Ascending aorta (tissue), 2 donors: Measurements from ENCODE around the gene IRF9. TPM values are rescaled to one million over a fixed set of nuclear protein-coding genes. Genes with fewer than 3 reads are reported as not detected.

Source experiments
- DNase-seq, 2 donors: peaks; one replicate each; pipeline ENCODE4 v3.0.0-alpha.2; 2019; ENCODE audit warnings: low spot score in 2 of 2
- H3K27ac ChIP-seq, 2 donors: fragments of 200-600 bp; sonication (generic); one replicate each; pipeline ENCODE4 v1.5.1; 2016 to 2017; ENCODE audit warnings: mild to moderate bottlenecking in 1 of 2
- H3K27me3 ChIP-seq: fragments of 200-600 bp; sonication (generic); one replicate; pipeline ENCODE4 v1.5.1; 2017
- H3K36me3 ChIP-seq, 2 donors: fragments of 200-600 bp; sonication (generic); one replicate each; pipeline ENCODE4 v1.5.1; 2016
- H3K4me1 ChIP-seq, 2 donors: fragments of 200-600 bp; sonication (generic); one replicate each; pipeline ENCODE4 v1.5.1; 2016 to 2017; ENCODE audit warnings: mild to moderate bottlenecking in 1 of 2
- H3K4me3 ChIP-seq, 2 donors: fragments of 200-600 bp; sonication (generic); one replicate each; pipeline ENCODE4 v1.5.1; 2016 to 2017; ENCODE audit warnings: mild to moderate bottlenecking in 1 of 2
- H3K9me3 ChIP-seq, 2 donors: fragments of 200-600 bp; sonication (generic); one replicate each; pipeline ENCODE4 v1.5.1; 2016
- CTCF ChIP-seq, 3 experiments: fragments of 200-600 bp in 2 of 3; fragments of 450-650 bp in 1 of 3; sonication (generic) in 2 of 3; IDR thresholded peaks; one replicate each; pipeline ENCODE4 v1.5.1; 2016 to 2019; ENCODE audit warnings: antibody characterized with exemption in 3 of 3, mild to moderate bottlenecking in 1 of 3, moderate library complexity in 1 of 3
- intact Hi-C: fragments of 100-400 bp; cut with DNase I; formaldehyde crosslinking; loops from one replicate; pipeline ENCODE4 v1.15.1; 2023
- total RNA-seq: library from RNA; depleted of rRNA; stranded (reverse); fragments of >200 nt; gene quantifications from one replicate; pipeline ENCODE4 v1.1.0, GENCODE V29; 2016

Gene IRF9
- total RNA-seq, 1 donor from 2014 or later = 24.7 TPM

- Histone ChIP-seq H3K4me1 (no peaks in the 10 kb centered on the region), H3K36me3 (peaks cover 20 to 46% of the 10 kb centered on the region in 2 donors), H3K4me3 (no peak overlapping the region), H3K27me3 (no peaks in the 10 kb centered on the region), H3K9me3 (no peaks in the 10 kb centered on the region), H3K27ac (no peak overlapping the region)
- TF ChIP-seq CTCF (IDR thresholded peaks at IDR 0.05) = no peak
- no peak for DNase-seq
- intact Hi-C loops = no loop called here
These were observed 16.2 kb downstream of the IRF9 start for GRCh38 chr14:24177041-24177825.

GRCh38 chr14:24177891-24178290 is 16.8 kb downstream of the IRF9 start:
- no peak for TF ChIP-seq CTCF (IDR thresholded peaks at IDR 0.05)
- no peak for DNase-seq
- Histone ChIP-seq H3K27ac (no peak overlapping the region), H3K36me3 (peaks cover 26 to 53% of the 10 kb centered on the region in 2 donors), H3K27me3 (no peaks in the 10 kb centered on the region), H3K4me3 (no peak overlapping the region), H3K9me3 (no peaks in the 10 kb centered on the region), H3K4me1 (no peaks in the 10 kb centered on the region)
- intact Hi-C loops = no loop called here

- TF ChIP-seq CTCF (IDR thresholded peaks at IDR 0.05) = no peak
- Histone ChIP-seq H3K4me1 (no peaks in the 10 kb centered on the region), H3K9me3 (no peaks in the 10 kb centered on the region), H3K27me3 (no peaks in the 10 kb centered on the region), H3K27ac (no peak overlapping the region), H3K4me3 (no peak overlapping the region), H3K36me3 (peaks cover 32 to 60% of the 10 kb centered on the region in 2 donors)
- DNase-seq = no peak
- intact Hi-C loops = no loop called here
These were observed 17.5 kb downstream of the IRF9 start for GRCh38 chr14:24178399-24179178.

GRCh38 chr14:24179294-24179960 is 18.4 kb downstream of the IRF9 start:
- intact Hi-C loops = no loop called here
- DNase-seq = no peak
- no peak for TF ChIP-seq CTCF (IDR thresholded peaks at IDR 0.05)
- H3K27me3 ChIP-seq = no peaks in the 10 kb centered on the region
- no peaks in the 10 kb centered on the region for H3K4me1 ChIP-seq
- no peaks in the 10 kb centered on the region for H3K9me3 ChIP-seq
- H3K36me3 ChIP-seq = peaks cover 40 to 68% of the 10 kb centered on the region in 2 donors
- H3K4me3 ChIP-seq = no peak overlapping the region
- H3K27ac ChIP-seq = peak overlapping the region; percentile 58 to 63

- Histone ChIP-seq H3K27ac (peak overlapping the region; percentile 58 to 63), H3K36me3 (peaks cover 41 to 76% of the 10 kb centered on the region in 2 donors), H3K4me1 (no peaks in the 10 kb centered on the region), H3K4me3 (no peak overlapping the region), H3K27me3 (no peaks in the 10 kb centered on the region), H3K9me3 (no peaks in the 10 kb centered on the region)
- no peak for DNase-seq
- TF ChIP-seq CTCF (IDR thresholded peaks at IDR 0.05) = no peak
- intact Hi-C loops = no loop called here
These were observed 19.1 kb downstream of the IRF9 start for GRCh38 chr14:24179961-24180796.
